ENCODE data around the gene SCARB1. TPM values are rescaled to one million over a fixed set of nuclear protein-coding genes. Genes with fewer than 3 reads are reported as not detected.

Gene SCARB1
- total and polyA plus RNA-seq, 2 experiments from 2014 or later = 31.0 to 62.5 TPM

DNA sequence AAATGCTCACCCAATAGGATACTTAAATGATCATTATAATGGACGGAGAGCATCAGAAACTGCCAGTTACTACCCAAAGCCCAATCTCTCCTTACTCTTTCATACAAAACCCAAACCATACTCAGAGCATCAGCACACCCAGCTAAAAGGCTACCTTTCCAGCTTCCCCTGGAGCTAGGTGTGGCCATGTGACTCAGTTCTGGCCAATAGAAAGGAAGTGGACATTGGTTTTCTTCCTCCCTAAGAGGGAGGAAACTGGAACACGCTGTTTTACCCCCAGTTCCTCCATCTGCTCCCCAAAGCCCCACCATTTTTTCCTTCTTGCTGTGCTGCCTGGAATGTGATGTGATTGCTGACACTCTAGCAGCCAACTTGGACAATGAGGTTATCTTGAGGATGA, 50.7 kb downstream of the SCARB1 start (continued):
- TF ChIP-seq, protein P1, sequence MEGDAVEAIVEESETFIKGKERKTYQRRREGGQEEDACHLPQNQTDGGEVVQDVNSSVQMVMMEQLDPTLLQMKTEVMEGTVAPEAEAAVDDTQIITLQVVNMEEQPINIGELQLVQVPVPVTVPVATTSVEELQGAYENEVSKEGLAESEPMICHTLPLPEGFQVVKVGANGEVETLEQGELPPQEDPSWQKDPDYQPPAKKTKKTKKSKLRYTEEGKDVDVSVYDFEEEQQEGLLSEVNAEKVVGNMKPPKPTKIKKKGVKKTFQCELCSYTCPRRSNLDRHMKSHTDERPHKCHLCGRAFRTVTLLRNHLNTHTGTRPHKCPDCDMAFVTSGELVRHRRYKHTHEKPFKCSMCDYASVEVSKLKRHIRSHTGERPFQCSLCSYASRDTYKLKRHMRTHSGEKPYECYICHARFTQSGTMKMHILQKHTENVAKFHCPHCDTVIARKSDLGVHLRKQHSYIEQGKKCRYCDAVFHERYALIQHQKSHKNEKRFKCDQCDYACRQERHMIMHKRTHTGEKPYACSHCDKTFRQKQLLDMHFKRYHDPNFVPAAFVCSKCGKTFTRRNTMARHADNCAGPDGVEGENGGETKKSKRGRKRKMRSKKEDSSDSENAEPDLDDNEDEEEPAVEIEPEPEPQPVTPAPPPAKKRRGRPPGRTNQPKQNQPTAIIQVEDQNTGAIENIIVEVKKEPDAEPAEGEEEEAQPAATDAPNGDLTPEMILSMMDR (conservative IDR thresholded peaks at IDR 0.05; ENCODE audit: low read depth in 2 of 2) = no peak
- TF ChIP-seq JUNB (IDR thresholded peaks at IDR 0.05; ENCODE audit: unreplicated experiment) (no peak), ZNF331 (CRISPR knock-in tag; IDR thresholded peaks at IDR 0.05; ENCODE audit: low read depth) (no peak), STAT1 (IDR thresholded peaks at IDR 0.05; ENCODE audit: unreplicated experiment) (no peak), ZNF114 (CRISPR knock-in tag; IDR thresholded peaks at IDR 0.05) (no peak), NANOG (IDR thresholded peaks at IDR 0.05; ENCODE audit: borderline replicate concordance) (no peak), CREB1 (CRISPR knock-in tag; IDR thresholded peaks at IDR 0.05; ENCODE audit: low read depth) (no peak)

DNA sequence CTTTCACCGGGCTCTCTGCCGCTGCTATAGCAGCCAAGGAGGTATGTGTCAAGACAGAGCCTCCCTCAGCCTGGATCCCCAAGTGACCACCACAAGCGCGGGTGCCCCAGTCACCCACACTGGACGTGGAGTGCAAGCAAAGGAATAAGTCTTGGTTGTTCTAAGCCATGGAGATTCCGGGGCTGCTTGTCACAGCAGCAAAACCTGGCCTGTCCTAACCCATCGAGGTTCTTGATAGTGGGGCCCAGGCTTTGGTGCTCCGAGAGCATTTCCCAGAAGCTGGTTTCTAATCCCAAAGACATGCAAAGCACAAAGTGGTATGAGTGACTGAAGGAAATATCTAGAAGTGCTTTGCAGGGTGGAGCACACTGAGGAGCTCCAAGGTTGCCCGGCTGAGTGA, 51.3 kb downstream of the SCARB1 start:
- H3K27me3 ChIP-seq (ENCODE audit: insufficient read depth) = no peaks in the 10 kb centered on the region
- TF ChIP-seq EZH2 (IDR thresholded peaks at IDR 0.05; ENCODE audit: low read depth, unreplicated experiment) = no peak
- TF ChIP-seq POLR2AphosphoS5 (IDR thresholded peaks at IDR 0.05; ENCODE audit: low read depth) = no peak
- no peak for TF ChIP-seq ZNF462 (CRISPR knock-in tag; IDR thresholded peaks at IDR 0.05)
- TF ChIP-seq ETS1 (IDR thresholded peaks at IDR 0.05) = no peak
- TF ChIP-seq REST (IDR thresholded peaks at IDR 0.05; ENCODE audit: unreplicated experiment) = no peak
- no peak for TF ChIP-seq ZNF114 (CRISPR knock-in tag; IDR thresholded peaks at IDR 0.05)
- TF ChIP-seq STAT1 (IDR thresholded peaks at IDR 0.05; ENCODE audit: unreplicated experiment) = no peak
- no peak for TF ChIP-seq NANOG (IDR thresholded peaks at IDR 0.05; ENCODE audit: borderline replicate concordance)
- no peak for TF ChIP-seq JUNB (IDR thresholded peaks at IDR 0.05; ENCODE audit: unreplicated experiment)
- TF ChIP-seq EZH2phosphoT487 (IDR thresholded peaks at IDR 0.05; ENCODE audit: unreplicated experiment) = no peak

More for the DNA sequence above, 51.3 kb downstream of the SCARB1 start:
- Mint-ChIP-seq H3K27me3 (ENCODE audit: insufficient read depth, low read depth, poor library complexity) (peaks cover 1% of the 10 kb centered on the region), H3K4me3 (no peak overlapping the region), H3K4me1 (peaks cover 4% of the 10 kb centered on the region; the same call in 2 of the 3 replicates), H3K27ac (no peak overlapping the region), H3K9me3 (no peaks in the 10 kb centered on the region), H3K36me3 (ENCODE audit: low read depth) (peaks cover 41% of the 10 kb centered on the region)
- Histone ChIP-seq H3K9me2 (ENCODE audit: insufficient read depth) (no peaks in the 10 kb centered on the region), H3K79me2 (replicated peaks; ENCODE audit: insufficient read depth) (no peaks in the 10 kb centered on the region), H3K27ac (ENCODE audit: low read depth) (no peak overlapping the region), H2AFZ (no peak overlapping the region), H3K4me1 (ENCODE audit: insufficient read depth) (no peaks in the 10 kb centered on the region), H3F3A (replicated peaks; ENCODE audit: low read depth) (0 out of 2 replicates have a peak, but pooled peaks cover 4% of the 10 kb centered on the region), H3K4me3 (no peak overlapping the region), H4K20me1 (replicated peaks; ENCODE audit: insufficient read depth) (no peaks in the 10 kb centered on the region), H3K36me3 (ENCODE audit: insufficient read depth) (0 out of 2 replicates have a peak, but pooled peaks cover 3% of the 10 kb centered on the region), H3K4me2 (no peak overlapping the region)
- DNase-seq (ENCODE audit: low spot score) (no peak), ATAC-seq (no peak)

All from GM23338 (cell line).